GM12801 (cell line): Measurements from ENCODE around the gene CAPN1.

Source experiments
- TF ChIP-seq, protein P1 (sequence below): IDR thresholded peaks from one replicate; pipeline ENCODE4 v1.5.1; 2011; ENCODE audit warnings: control low read depth; ENCODE audit not compliant: insufficient read length; ENCODE audit errors: extremely low read depth

Gene CAPN1

DNA sequence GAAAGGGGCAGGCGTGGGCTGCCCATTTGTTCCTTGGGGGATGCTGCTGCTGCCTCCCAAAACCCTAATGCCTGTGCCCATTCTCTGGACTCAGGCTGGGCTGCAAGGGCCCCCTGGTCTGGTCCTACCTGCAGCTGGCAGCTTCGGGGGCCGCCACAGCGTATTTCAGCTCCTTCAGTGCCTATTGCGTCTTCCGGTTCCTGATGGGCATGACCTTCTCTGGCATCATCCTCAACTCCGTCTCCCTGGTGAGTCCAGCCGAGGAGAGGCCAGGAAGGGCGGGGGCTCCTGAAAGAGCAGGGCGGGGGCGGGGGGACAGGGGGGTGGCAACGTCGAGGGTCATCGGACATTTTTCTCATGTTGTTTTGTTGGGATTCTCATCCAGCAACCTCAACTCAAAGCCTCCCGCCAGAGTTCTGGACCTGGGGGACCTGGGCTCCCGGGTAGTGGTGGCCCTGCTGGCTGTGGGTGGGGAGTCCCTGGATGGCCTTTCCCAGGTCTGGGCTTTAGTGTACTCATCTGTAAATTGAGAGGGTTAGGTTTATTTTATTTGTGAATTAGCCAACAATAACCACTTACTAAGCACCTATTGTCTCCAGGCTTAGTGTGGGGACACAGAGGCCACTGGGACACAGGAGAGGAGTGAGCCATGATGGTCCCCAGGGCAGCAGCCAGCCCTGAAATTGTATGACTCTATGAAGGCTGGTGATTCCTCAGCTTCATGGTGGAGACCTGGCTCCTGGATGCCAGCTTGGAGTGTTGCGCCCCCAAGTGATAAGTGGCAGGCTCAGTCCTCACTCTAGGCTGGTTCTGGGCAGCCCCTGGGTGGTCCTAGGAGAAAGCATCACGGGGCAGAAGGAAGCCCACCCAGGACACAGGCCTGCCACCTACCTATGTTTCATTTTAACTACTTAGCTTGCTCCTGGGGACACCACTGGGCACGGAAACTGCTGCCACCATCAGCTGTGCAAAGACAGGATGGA lies 36.0 kb downstream of the CAPN1 start:
- TF ChIP-seq, protein P1, sequence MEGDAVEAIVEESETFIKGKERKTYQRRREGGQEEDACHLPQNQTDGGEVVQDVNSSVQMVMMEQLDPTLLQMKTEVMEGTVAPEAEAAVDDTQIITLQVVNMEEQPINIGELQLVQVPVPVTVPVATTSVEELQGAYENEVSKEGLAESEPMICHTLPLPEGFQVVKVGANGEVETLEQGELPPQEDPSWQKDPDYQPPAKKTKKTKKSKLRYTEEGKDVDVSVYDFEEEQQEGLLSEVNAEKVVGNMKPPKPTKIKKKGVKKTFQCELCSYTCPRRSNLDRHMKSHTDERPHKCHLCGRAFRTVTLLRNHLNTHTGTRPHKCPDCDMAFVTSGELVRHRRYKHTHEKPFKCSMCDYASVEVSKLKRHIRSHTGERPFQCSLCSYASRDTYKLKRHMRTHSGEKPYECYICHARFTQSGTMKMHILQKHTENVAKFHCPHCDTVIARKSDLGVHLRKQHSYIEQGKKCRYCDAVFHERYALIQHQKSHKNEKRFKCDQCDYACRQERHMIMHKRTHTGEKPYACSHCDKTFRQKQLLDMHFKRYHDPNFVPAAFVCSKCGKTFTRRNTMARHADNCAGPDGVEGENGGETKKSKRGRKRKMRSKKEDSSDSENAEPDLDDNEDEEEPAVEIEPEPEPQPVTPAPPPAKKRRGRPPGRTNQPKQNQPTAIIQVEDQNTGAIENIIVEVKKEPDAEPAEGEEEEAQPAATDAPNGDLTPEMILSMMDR = no peak

DNA sequence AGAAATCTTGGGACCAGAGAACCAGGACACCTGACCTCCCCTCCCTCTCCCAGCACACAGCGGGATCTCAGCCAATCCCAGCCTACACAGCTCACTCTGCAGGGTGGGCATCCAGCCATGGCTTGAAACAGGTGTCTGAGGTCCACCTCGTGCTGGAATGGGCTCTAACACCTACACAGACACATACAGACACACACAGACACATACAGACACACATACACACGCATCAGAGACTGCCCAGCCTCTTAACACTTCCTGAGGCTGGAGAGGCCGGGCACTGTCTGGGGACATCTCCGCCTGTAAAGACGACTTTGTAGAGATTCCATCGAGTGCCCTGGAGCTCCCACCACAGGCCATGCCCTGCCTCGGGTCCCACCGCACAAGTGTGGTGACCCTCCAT lies 36.7 kb downstream of the CAPN1 start:
- TF ChIP-seq, protein P1 = no peak

DNA sequence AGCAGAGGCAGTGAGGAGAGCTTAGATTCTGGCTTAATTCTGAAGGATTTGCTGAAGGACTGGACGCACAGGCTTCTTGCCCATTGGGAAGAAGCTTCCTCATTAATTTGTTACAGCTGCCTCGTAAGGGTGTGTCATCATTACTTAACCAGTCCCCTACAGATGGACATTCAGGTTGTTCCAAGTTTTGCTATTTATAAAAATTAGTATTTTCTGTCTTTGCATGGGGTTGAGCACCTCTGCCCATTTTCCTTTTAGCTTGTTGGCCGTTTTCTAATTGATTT lies 38.1 kb downstream of the CAPN1 start:
- TF ChIP-seq, protein P1 = no peak

DNA sequence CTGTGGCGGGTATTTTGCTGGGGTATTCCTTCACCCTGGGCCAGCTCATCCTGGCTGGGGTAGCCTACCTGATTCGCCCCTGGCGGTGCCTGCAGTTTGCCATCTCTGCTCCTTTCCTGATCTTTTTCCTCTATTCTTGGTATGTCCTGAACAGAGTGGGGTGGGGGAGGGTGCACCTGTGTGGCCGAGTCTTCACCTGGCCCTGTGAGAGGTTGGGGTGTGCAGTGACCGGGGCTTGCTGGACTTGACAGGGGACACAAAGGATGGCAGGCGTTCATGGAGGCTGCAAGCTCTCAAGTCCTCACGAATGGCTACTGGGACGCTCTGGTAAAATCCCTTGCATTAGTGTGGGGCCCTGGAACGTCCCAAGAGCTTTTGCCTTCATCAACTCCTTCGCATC lies 39.3 kb downstream of the CAPN1 start:
- TF ChIP-seq, protein P1 = no peak

DNA sequence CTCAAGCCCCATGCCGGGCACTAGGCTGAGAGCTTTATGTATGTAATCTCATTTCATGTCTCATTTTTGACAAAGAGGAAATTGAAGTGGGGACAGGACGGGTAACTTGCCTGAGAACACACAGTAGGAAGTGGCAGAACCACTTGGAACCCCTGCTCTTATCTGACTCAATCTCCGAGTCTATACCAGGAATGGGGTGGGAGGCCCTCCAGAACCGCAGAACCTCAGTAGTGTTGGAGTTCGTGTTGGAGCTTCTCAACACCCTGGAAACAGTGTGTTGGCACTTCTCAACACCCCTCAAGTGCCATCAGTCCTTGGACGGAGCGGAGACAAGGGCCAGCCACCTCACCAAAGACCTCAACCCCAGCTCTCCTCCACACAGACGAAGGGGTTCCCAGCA lies 41.3 kb downstream of the CAPN1 start:
- TF ChIP-seq, protein P1 = no peak

DNA sequence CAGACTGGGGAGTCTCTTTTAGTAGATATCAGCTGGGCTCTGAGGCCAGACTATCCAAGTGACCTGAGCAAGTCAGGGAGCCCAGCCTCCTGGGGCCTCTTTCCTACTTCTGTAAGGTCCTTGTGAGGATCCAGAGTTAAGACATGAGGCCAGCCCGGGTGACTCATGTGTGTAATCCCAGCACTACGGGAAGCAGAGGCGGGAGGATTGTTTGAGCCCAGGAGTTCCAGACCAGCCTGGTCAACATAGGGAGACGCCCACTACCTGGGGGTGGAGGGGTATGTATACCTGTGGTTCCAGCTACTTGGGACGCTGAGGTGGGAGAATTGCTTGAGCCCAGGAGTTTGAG lies 43.2 kb downstream of the CAPN1 start:
- TF ChIP-seq, protein P1 = no peak

DNA sequence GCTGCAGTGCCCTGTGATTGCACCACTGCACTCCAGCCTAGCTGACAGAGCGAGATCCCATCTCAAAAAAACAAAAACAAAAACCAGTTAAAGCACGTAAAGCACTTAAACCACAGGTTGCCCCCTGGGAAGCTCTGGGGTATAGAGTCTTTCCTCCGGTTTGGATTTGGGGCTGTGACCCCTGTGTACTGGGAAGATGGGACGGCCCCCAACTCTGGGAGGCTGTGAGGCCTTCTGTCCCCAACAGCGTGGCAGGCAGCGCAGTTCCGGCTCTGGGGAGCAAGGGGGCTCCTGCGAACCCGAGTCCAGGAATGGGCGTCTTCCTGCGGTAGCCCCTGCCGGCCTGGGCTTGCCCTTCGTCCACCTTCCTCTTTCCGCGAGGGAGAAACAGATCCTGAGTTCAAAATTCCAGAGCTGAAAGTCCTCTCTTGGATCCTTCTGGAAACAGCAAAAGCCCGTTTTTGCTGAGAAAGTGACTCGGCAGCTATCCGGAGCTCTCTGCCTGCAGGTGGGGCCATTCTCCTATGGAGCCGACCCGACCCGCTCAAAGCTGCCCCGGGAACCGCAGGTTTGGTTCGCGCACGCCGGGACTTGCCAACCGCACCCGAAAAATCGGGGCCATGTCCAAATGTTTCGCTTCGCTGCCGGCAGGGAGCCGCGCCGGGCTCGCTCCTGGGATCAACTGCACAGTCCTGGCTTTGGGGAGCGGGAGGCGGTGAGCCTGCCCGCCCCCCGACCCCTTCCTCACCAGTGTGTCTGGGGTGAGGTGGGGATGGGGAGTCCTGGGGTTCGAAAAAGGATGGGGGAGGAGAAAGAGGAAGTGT lies 43.8 kb downstream of the CAPN1 start:
- TF ChIP-seq, protein P1 = no peak
